H1 (cell line): ENCODE measurements around the gene DARS1. TPM values are rescaled to one million over a fixed set of nuclear protein-coding genes. Genes with fewer than 3 reads are reported as not detected.
"Not testable (repeated sequence)": the region's sequence is repeated elsewhere in the genome, so short reads cannot be mapped to it uniquely, and the experiment has no call there.

Experiments
- CTCF ChIA-PET: fragments of 300-600 bp; sonication (Branson Sonifier 250); formaldehyde crosslinking; loops from one replicate; lab custom pipeline; 2021; ENCODE audit not compliant: partially characterized antibody; lab: Charles Lee
- POLR2A ChIA-PET: fragments of 300-600 bp; sonication (Branson Sonifier 250); formaldehyde crosslinking; loops from one replicate; lab custom pipeline; 2021; ENCODE audit warnings: inconsistent platforms; ENCODE audit not compliant: partially characterized antibody; lab: Charles Lee
- DNase-seq, 2 experiments: peaks; one replicate each; pipeline versions ENCODE4 v3.0.0 to v3.0.0-alpha.2; 2010 to 2022; ENCODE audit warnings: low spot score in 2 of 2, low read depth in 1 of 2, mixed read lengths in 1 of 2
- FAIRE-seq: peaks from 2 replicates; lab custom pipeline; 2011; peaks lifted over from hg19 to GRCh38; lab: Jason Lieb, UNC
- H2AFZ ChIP-seq: 2 replicates; pipeline ENCODE4 v1.8.1; 2012; ENCODE audit warnings: low read length, inconsistent platforms
- H2AK5ac ChIP-seq: 2 replicates; pipeline ENCODE4 v1.6.1; 2013; ENCODE audit warnings: low read depth, low read length
- H2BK120ac ChIP-seq: replicated peaks from 2 replicates; pipeline ENCODE3; 2013; ENCODE audit warnings: low read depth, low read length, inconsistent platforms
- H2BK12ac ChIP-seq: 2 replicates; pipeline ENCODE4 v1.6.1; 2013; ENCODE audit warnings: low read depth, low read length
- H2BK15ac ChIP-seq: 2 replicates; pipeline ENCODE4 v1.6.1; 2013; ENCODE audit warnings: low read length
- H2BK20ac ChIP-seq: 2 replicates; pipeline ENCODE4 v1.6.1; 2013; ENCODE audit warnings: low read length
- H2BK5ac ChIP-seq: 2 replicates; pipeline ENCODE4 v1.6.1; 2013; ENCODE audit warnings: low read depth, low read length
- H3K14ac ChIP-seq: 2 replicates; pipeline ENCODE4 v1.6.1; 2013; ENCODE audit warnings: inconsistent platforms; ENCODE audit not compliant: insufficient read length
- H3K18ac ChIP-seq: 2 replicates; pipeline ENCODE4 v1.6.1; 2013; ENCODE audit warnings: low read length; ENCODE audit errors: extremely low read depth
- H3K23ac ChIP-seq: 2 replicates; pipeline ENCODE4 v1.6.1; 2013; ENCODE audit warnings: inconsistent platforms; ENCODE audit not compliant: insufficient read length
- H3K23me2 ChIP-seq: 2 replicates; pipeline ENCODE4 v1.6.1; 2013; ENCODE audit warnings: low read depth, low read length
- H3K27ac ChIP-seq: 2 replicates; pipeline ENCODE4 v1.6.1; 2011; ENCODE audit warnings: low read depth, low read length, inconsistent platforms
- H3K27me3 ChIP-seq, 4 experiments: replicated peaks in 1 of 4; 1 replicate in 1 of 4; 2 replicates in 3 of 4; pipeline versions ENCODE4 v1.6.1 to v1.8.1; 2011 to 2013; ENCODE audit warnings: low read length in 3 of 4, mild to moderate bottlenecking in 3 of 4, inconsistent platforms in 2 of 4, mixed read lengths in 2 of 4, moderate library complexity in 1 of 4; ENCODE audit not compliant: control insufficient read depth in 3 of 4, insufficient read depth in 3 of 4; ENCODE audit errors: extremely low read depth in 1 of 4
- H3K36me3 ChIP-seq, 4 experiments: 2 replicates each; pipeline versions ENCODE4 v1.6.1 to v1.8.1; 2011 to 2013; ENCODE audit warnings: mild to moderate bottlenecking in 4 of 4, low read length in 3 of 4, moderate library complexity in 2 of 4, control low read depth in 1 of 4, inconsistent platforms in 1 of 4; ENCODE audit not compliant: insufficient read depth in 4 of 4, control insufficient read depth in 2 of 4
- H3K4ac ChIP-seq: replicated peaks from 2 replicates; pipeline ENCODE3; 2013; ENCODE audit warnings: low read length, low read depth, mixed read lengths, inconsistent platforms; ENCODE audit not compliant: insufficient read length
- H3K4me1 ChIP-seq, 4 experiments: replicated peaks in 1 of 4; 1 replicate in 1 of 4; 2 replicates in 3 of 4; pipeline versions ENCODE4 v1.6.1 to v1.8.1; 2011 to 2013; ENCODE audit warnings: low read length in 3 of 4, inconsistent platforms in 2 of 4, mixed read lengths in 1 of 4; ENCODE audit not compliant: insufficient read depth in 4 of 4, control insufficient read depth in 3 of 4
- H3K4me2 ChIP-seq, 2 experiments: 2 replicates each; pipeline versions ENCODE4 v1.6.1 to v1.8.1; 2011 to 2013; ENCODE audit warnings: low read depth in 2 of 2, low read length in 2 of 2, control low read depth in 1 of 2, inconsistent platforms in 1 of 2, mild to moderate bottlenecking in 1 of 2; ENCODE audit not compliant: insufficient read depth in 1 of 2
- H3K4me3 ChIP-seq, 4 experiments: fragments of 200-600, 300-600 bp in 1 of 4; sonication (generic), shearing (Covaris generic), sonication (Bioruptor Twin) in 1 of 4; 2 replicates each; pipeline versions ENCODE4 v1.5.1 to v1.8.1; 2011 to 2016; ENCODE audit warnings: low read length in 4 of 4, low read depth in 3 of 4, control low read depth in 2 of 4, inconsistent platforms in 2 of 4, mild to moderate bottlenecking in 2 of 4, mixed read lengths in 1 of 4, moderate library complexity in 1 of 4; ENCODE audit not compliant: insufficient read depth in 2 of 4; ENCODE audit errors: extremely low read depth in 1 of 4
- H3K56ac ChIP-seq: replicated peaks from 2 replicates; pipeline ENCODE3; 2013; ENCODE audit warnings: low read depth, mild to moderate bottlenecking, mixed read lengths, low read length, inconsistent platforms; ENCODE audit not compliant: insufficient read length
- H3K79me1 ChIP-seq: 2 replicates; pipeline ENCODE4 v1.6.1; 2013; ENCODE audit warnings: low read depth, low read length, control low read depth
- H3K79me2 ChIP-seq, 2 experiments: 2 replicates each; pipeline versions ENCODE4 v1.6.1 to v1.8.1; 2012 to 2013; ENCODE audit warnings: low read length in 2 of 2, mild to moderate bottlenecking in 2 of 2, inconsistent platforms in 1 of 2; ENCODE audit not compliant: insufficient read depth in 2 of 2, control insufficient read depth in 1 of 2
- H3K9ac ChIP-seq, 4 experiments: replicated peaks in 1 of 4; 1 replicate in 1 of 4; 2 replicates in 3 of 4; pipeline versions ENCODE4 v1.6.1 to v1.8.1; 2011 to 2013; ENCODE audit warnings: low read depth in 3 of 4, low read length in 3 of 4, control low read depth in 2 of 4, mild to moderate bottlenecking in 2 of 4, moderate library complexity in 2 of 4, inconsistent platforms in 1 of 4; ENCODE audit errors: extremely low read depth in 1 of 4
- H3K9me3 ChIP-seq, 2 experiments: 2 replicates each; pipeline versions ENCODE4 v1.6.1 to v1.8.1; 2012 to 2013; ENCODE audit warnings: mild to moderate bottlenecking in 2 of 2, moderate library complexity in 2 of 2, control low read depth in 1 of 2, inconsistent platforms in 1 of 2, low read depth in 1 of 2, low read length in 1 of 2, mixed read lengths in 1 of 2; ENCODE audit not compliant: insufficient read depth in 2 of 2
- H4K20me1 ChIP-seq, 2 experiments: replicated peaks in 1 of 2; 2 replicates each; pipeline versions ENCODE3 to v1.8.1; 2011 to 2013; ENCODE audit warnings: inconsistent platforms in 2 of 2, low read length in 2 of 2, mild to moderate bottlenecking in 1 of 2; ENCODE audit not compliant: insufficient read depth in 2 of 2, control insufficient read depth in 1 of 2
- H4K5ac ChIP-seq: 2 replicates; pipeline ENCODE4 v1.6.1; 2013; ENCODE audit warnings: low read length, low read depth, mixed read lengths, inconsistent platforms; ENCODE audit not compliant: insufficient read length
- H4K8ac ChIP-seq: 2 replicates; pipeline ENCODE4 v1.8.0; 2013; ENCODE audit warnings: mild to moderate bottlenecking, moderate library complexity, low read length, inconsistent platforms; ENCODE audit not compliant: insufficient read depth; ENCODE audit errors: extremely low read depth
- H4K91ac ChIP-seq: replicated peaks from 2 replicates; pipeline ENCODE3; 2013; ENCODE audit warnings: low read length, mixed read lengths, inconsistent platforms; ENCODE audit not compliant: insufficient read length
- WGBS, 2 experiments: shearing (Covaris generic) in 1 of 2; methylation state at CpG; one replicate each; pipeline versions ENCODE4 v1.1.6 to v1.1.7; 2013 to 2015; ENCODE audit warnings: low lambda C conversion rate in 2 of 2, mixed read lengths in 2 of 2, inconsistent platforms in 1 of 2, low coverage in 1 of 2, missing lambda C conversion rate in 1 of 2; ENCODE audit not compliant: insufficient replicate concordance in 2 of 2, insufficient coverage in 1 of 2, insufficient read length in 1 of 2; ENCODE audit errors: extremely low coverage in 1 of 2, missing lambda C conversion rate in 1 of 2; 5-methylcytosine and 5-hydroxymethylcytosine counted together
- polyA plus RNA-seq, 7 experiments: library from polyadenylated mRNA; depleted of rRNA in 3 of 7; stranded (reverse) in 5 of 7; unstranded in 2 of 7; fragments of >200 nt in 5 of 7; fragments of 200-250 nt in 2 of 7; gene quantifications; 1 replicate in 5 of 7; 2 replicates in 1 of 7; 4 replicates in 1 of 7; pipeline versions ENCODE4 v1.2.1 to v1.2.3, GENCODE V29; 2011 to 2013; ENCODE audit warnings: missing spikeins in 2 of 7, mixed read lengths in 2 of 7
- total RNA-seq: library from RNA; stranded (reverse); fragmentation: NEBNext Ultra II Directional; extraction: Animal tissue kit (Norgen Biotek cat#: 25700); gene quantifications from 2 replicates; pipeline ENCODE4 v1.2.1, GENCODE V29; 2021

The DARS1 gene
- total and polyA plus RNA-seq, 2 of the 8 experiments (the other 6 are each of a cell fraction or from before 2014, with no cell fraction given) = 61.7 to 85.9 TPM

- not testable (repeated sequence) for H3K23me2 ChIP-seq, H3K79me1 ChIP-seq, H3K9ac ChIP-seq, H4K5ac ChIP-seq, H3K4me2 ChIP-seq, H4K8ac ChIP-seq, H2AFZ ChIP-seq, H2BK12ac ChIP-seq, H3K27ac ChIP-seq, H2AK5ac ChIP-seq, DNase-seq, H3K36me3 ChIP-seq, H3K27me3 ChIP-seq, H3K79me2 ChIP-seq, H2BK120ac ChIP-seq, H3K23ac ChIP-seq, H3K4ac ChIP-seq, H2BK15ac ChIP-seq, H3K18ac ChIP-seq, H3K56ac ChIP-seq, H4K20me1 ChIP-seq, H4K91ac ChIP-seq, FAIRE-seq, H2BK5ac ChIP-seq, H3K4me1 ChIP-seq, H3K4me3 ChIP-seq, H3K14ac ChIP-seq, H2BK20ac ChIP-seq
- 86% methylated on average over 5 of the region's 5 CpGs; no CpG with 5 or more reads in 1 of the 2 experiments for WGBS, 2 experiments
- ChIA-PET POLR2A (interaction anchor here (1.0 to 4.6 kb wide), 2 partner anchors 9 to 13 kb away, joined by 3 to 22 read pairs; partner anchors contain the start of gene MCM6), CTCF (interaction anchor here (0.8 to 2.0 kb wide), 2 partner anchors 147 to 496 kb away, joined by 3 to 6 read pairs; partner anchors contain the start of gene UBXN4)
- H3K9me3 ChIP-seq = peaks cover 0 to 10% of the 10 kb centered on the region in 2 experiments; a peak in 1 of 4 replicates
These were observed 96.8 kb downstream of the DARS1 start for GRCh38 chr2:135888587-135888986.
